ENCODE results near the gene NPEPL1.

DNA sequence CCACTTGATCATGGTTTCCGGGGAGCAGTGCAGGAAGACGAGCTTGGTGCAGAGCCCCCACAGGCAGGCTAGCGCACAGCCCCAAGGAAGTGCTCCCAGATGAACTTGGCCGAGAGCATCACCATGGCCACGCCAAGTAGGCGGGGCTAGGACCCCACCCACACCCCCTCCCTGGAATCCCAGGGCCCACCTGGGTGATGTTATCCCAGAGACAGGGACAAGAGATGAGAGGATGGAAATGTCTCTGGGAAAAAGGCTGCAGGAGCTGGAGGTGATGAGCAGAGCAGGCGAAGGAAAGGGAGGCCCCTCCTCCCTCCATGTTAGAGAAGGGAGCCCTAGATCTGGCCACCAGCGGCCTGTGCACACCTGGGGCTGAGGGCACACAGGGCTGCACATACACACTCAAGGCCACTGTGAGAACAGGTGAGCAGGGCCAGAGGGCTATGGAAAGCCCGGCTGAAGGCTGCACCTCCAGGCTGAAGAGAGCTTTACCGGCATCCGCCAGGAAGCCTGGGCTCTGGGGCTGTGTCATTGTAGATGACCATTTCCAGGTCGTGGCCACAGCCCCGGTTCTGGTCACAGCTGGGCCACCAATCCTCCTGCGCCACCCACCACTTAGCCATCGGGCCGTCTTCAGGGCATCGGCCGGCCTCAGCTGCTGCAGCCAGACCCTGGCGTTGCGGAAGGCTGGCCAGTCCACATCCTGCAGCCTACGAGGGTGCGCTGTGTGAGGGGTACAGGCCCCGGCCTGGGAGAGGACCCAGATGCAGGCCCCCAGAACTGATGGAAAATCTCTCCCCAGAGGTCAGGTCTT, 24.9 kb downstream of the NPEPL1 start:
- no peak for TF ChIP-seq YY1 (IDR thresholded peaks at IDR 0.05; ENCODE audit: low read depth, low read length)
- no peak for TF ChIP-seq EZH2 (IDR thresholded peaks at IDR 0.05; ENCODE audit: low read depth, low read length, severe bottlenecking)
- TF ChIP-seq SP1 (IDR thresholded peaks at IDR 0.05; ENCODE audit: low read depth, low read length), result no peak
- TF ChIP-seq, protein P1, sequence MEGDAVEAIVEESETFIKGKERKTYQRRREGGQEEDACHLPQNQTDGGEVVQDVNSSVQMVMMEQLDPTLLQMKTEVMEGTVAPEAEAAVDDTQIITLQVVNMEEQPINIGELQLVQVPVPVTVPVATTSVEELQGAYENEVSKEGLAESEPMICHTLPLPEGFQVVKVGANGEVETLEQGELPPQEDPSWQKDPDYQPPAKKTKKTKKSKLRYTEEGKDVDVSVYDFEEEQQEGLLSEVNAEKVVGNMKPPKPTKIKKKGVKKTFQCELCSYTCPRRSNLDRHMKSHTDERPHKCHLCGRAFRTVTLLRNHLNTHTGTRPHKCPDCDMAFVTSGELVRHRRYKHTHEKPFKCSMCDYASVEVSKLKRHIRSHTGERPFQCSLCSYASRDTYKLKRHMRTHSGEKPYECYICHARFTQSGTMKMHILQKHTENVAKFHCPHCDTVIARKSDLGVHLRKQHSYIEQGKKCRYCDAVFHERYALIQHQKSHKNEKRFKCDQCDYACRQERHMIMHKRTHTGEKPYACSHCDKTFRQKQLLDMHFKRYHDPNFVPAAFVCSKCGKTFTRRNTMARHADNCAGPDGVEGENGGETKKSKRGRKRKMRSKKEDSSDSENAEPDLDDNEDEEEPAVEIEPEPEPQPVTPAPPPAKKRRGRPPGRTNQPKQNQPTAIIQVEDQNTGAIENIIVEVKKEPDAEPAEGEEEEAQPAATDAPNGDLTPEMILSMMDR (IDR thresholded peaks at IDR 0.05; ENCODE audit: control extremely low read depth in 1 of 3, insufficient read depth in 1 of 3, low read depth in 1 of 3, low read length in 3 of 3), result no peak
- no peak for TF ChIP-seq EP300 (IDR thresholded peaks at IDR 0.05; ENCODE audit: borderline replicate concordance in 1 of 2, low read depth in 2 of 2, low read length in 2 of 2)
- TF ChIP-seq POLR2AphosphoS5 (IDR thresholded peaks at IDR 0.05; ENCODE audit: low read depth, low read length), result peak; percentile 17; the same call in 1 of the 2 replicates
- TF ChIP-seq CREB1 (IDR thresholded peaks at IDR 0.05), result no peak
- TF ChIP-seq POLR2A (IDR thresholded peaks at IDR 0.05; ENCODE audit: control extremely low read depth in 1 of 2, low read depth in 2 of 2, low read length in 2 of 2), result no peak
- no peak for TF ChIP-seq ZNF274 (IDR thresholded peaks at IDR 0.05; ENCODE audit: borderline replicate concordance, extremely low read depth, low read length)
- TF ChIP-seq SRF (IDR thresholded peaks at IDR 0.05; ENCODE audit: low read depth, low read length), result no peak

All from H1 (cell line).